Measurements from ENCODE around the gene PIWIL1. TPM values are rescaled to one million over a fixed set of nuclear protein-coding genes. Genes with fewer than 3 reads are reported as not detected.

Gene PIWIL1
- total and polyA plus RNA-seq, 2 of the 4 experiments (the other 2 are of a cell fraction): not detected

DNA sequence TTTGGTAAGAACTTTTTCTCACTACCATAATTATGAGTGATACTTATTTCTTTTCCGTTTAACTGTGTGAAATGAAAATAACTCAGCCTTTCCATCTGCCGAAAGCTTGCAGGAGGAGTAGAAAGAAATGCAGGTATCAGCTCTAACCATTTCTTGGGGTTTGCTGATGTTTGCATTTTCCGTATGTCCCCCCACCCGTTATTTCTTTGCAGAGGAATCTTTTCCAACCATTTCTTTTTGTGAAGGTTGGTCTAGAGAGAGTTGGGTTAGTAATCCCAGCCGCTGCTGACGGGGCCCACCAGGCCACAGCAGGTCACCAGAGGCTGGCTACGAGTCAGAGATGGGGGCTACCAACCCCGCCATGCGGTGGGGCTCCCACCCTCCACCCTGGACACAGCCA is 7.0 kb upstream of the PIWIL1 start:
- intact Hi-C loops (cut with micrococcal nuclease): no loop called here
- no peak overlapping the region for H3K4ac ChIP-seq (ENCODE audit: low read depth, low read length)
- H3K79me1 ChIP-seq (ENCODE audit: low read depth in 1 of 2, low read length in 2 of 2): no peaks in the 10 kb centered on the region
- no peak overlapping the region for H3K4me2 ChIP-seq (ENCODE audit: low read depth, low read length)
- H2AK9ac ChIP-seq (replicated peaks; ENCODE audit: low read depth, low read length, poor library complexity): no peak overlapping the region
- H2AFZ ChIP-seq (replicated peaks; ENCODE audit: low read length, poor library complexity): no peak overlapping the region
- no peak overlapping the region for H3K14ac ChIP-seq (replicated peaks; ENCODE audit: low read depth, low read length)
- DNase-seq: no peak
- H3K4me3 ChIP-seq (ENCODE audit: insufficient read depth, low read depth, low read length): no peak overlapping the region
- WGBS, 2 experiments (ENCODE audit: extremely low coverage in 2 of 2, insufficient read length in 1 of 2): no CpG with 5 or more reads among the region's 9 CpGs
- H2BK120ac ChIP-seq (ENCODE audit: low read depth, low read length): no peak overlapping the region
- H4K8ac ChIP-seq (ENCODE audit: low read depth in 2 of 2, low read length in 2 of 2): no peak overlapping the region
- H3K27me3 ChIP-seq (ENCODE audit: control insufficient read depth, insufficient read depth, low read length): no peaks in the 10 kb centered on the region
- H2BK20ac ChIP-seq (ENCODE audit: low read depth, low read length): no peak overlapping the region
- ChIA-PET POLR2A (ENCODE audit: unreplicated experiment) (no interaction called here), CTCF (no interaction called here)
- no peak overlapping the region for H2AK5ac ChIP-seq (ENCODE audit: low read depth, low read length)
- dilution Hi-C loops (cut with HindIII; ENCODE audit: low sequenced_read_pairs, unreplicated experiment): no loop called here
- in situ Hi-C loops (cut with MboI; ENCODE audit: low sequenced_read_pairs): no loop called here
- H2BK5ac ChIP-seq (ENCODE audit: low read depth, low read length, poor library complexity, severe bottlenecking): no peak overlapping the region
- H4K5ac ChIP-seq (ENCODE audit: low read depth, low read length): no peak overlapping the region
- no peak for TF ChIP-seq MXI1 (IDR thresholded peaks at IDR 0.05; ENCODE audit: borderline replicate concordance, low read depth, low read length)
- TF ChIP-seq, protein P1, sequence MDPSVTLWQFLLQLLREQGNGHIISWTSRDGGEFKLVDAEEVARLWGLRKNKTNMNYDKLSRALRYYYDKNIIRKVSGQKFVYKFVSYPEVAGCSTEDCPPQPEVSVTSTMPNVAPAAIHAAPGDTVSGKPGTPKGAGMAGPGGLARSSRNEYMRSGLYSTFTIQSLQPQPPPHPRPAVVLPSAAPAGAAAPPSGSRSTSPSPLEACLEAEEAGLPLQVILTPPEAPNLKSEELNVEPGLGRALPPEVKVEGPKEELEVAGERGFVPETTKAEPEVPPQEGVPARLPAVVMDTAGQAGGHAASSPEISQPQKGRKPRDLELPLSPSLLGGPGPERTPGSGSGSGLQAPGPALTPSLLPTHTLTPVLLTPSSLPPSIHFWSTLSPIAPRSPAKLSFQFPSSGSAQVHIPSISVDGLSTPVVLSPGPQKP (IDR thresholded peaks at IDR 0.05; ENCODE audit: borderline replicate concordance, low read depth, low read length): no peak
- TF ChIP-seq NFE2L2 (IDR thresholded peaks at IDR 0.05; ENCODE audit: low read depth, low read length): no peak
- no peak for TF ChIP-seq SMC3 (IDR thresholded peaks at IDR 0.05; ENCODE audit: low read depth, low read length)
- H3K9ac ChIP-seq (ENCODE audit: low read depth, low read length): no peak overlapping the region
- no peak overlapping the region for H4K91ac ChIP-seq (ENCODE audit: insufficient read depth, low read depth, low read length)
- ATAC-seq (ENCODE audit: low read depth): no peak
- H3K9me3 ChIP-seq (ENCODE audit: control insufficient read depth, insufficient read depth, low read length): peaks cover 18% of the 10 kb centered on the region
- H4K20me1 ChIP-seq (ENCODE audit: insufficient read depth, low read length): no peaks in the 10 kb centered on the region
- no peak overlapping the region for H3K56ac ChIP-seq (ENCODE audit: extremely low read depth, insufficient read depth, low read length)
- no peak overlapping the region for H2BK15ac ChIP-seq (ENCODE audit: low read depth, low read length)
- BruUV-seq (replicated peaks): no TSS peak
- H3K23ac ChIP-seq (ENCODE audit: low read depth, low read length): no peak overlapping the region
- H3K4me1 ChIP-seq (ENCODE audit: control insufficient read depth, insufficient read depth, low read length): no peaks in the 10 kb centered on the region
- H3K27ac ChIP-seq (ENCODE audit: insufficient read depth, low read length): no peak overlapping the region
- no peaks in the 10 kb centered on the region for H3K9me1 ChIP-seq (ENCODE audit: insufficient read depth, low read length)
- H3K36me3 ChIP-seq (ENCODE audit: control insufficient read depth, insufficient read depth, low read length): no peaks in the 10 kb centered on the region
- H3K18ac ChIP-seq (ENCODE audit: low read depth, low read length): no peak overlapping the region

Measured in IMR-90 (cell line).